ENCODE results near the gene TRPM3.

TRPM3 gene

GRCh38 chr9:70491426-70492318 is 629.7 kb downstream of the TRPM3 start:
- TF ChIP-seq CTCF (IDR thresholded peaks at IDR 0.05; ENCODE audit: low read depth, low read length, missing control alignments), result no peak
- in situ Hi-C loops (cut with HindIII; ENCODE audit: low pct_ligation_motif_present, low sequenced_read_pairs), result no loop called here
- no peak for DNase-seq
- Histone ChIP-seq H3K36me3 (replicated peaks) (no peaks in the 10 kb centered on the region), H3K27me3 (replicated peaks) (no peaks in the 10 kb centered on the region), H3K4me3 (ENCODE audit: low read depth, low read length) (no peak overlapping the region), H3K27ac (no peak overlapping the region)

- Histone ChIP-seq H3K36me3 (replicated peaks) (no peaks in the 10 kb centered on the region), H3K27me3 (replicated peaks) (no peaks in the 10 kb centered on the region), H3K4me3 (ENCODE audit: low read depth, low read length) (no peak overlapping the region), H3K27ac (no peak overlapping the region)
- in situ Hi-C loops (cut with HindIII; ENCODE audit: low pct_ligation_motif_present, low sequenced_read_pairs), result no loop called here
- TF ChIP-seq CTCF (IDR thresholded peaks at IDR 0.05; ENCODE audit: low read depth, low read length, missing control alignments), result no peak
- no peak for DNase-seq
These were observed 630.9 kb downstream of the TRPM3 start for GRCh38 chr9:70490478-70490877.

- in situ Hi-C loops (cut with HindIII; ENCODE audit: low pct_ligation_motif_present, low sequenced_read_pairs), result no loop called here
- no peak for DNase-seq
- H3K36me3 ChIP-seq (replicated peaks), result no peaks in the 10 kb centered on the region
These were observed 632.7 kb downstream of the TRPM3 start for GRCh38 chr9:70488793-70489105.

GRCh38 chr9:70488098-70488792 is 633.2 kb downstream of the TRPM3 start:
- H3K27me3 ChIP-seq (replicated peaks), result no peaks in the 10 kb centered on the region
- H3K36me3 ChIP-seq (replicated peaks), result no peaks in the 10 kb centered on the region
- no peak for TF ChIP-seq CTCF (IDR thresholded peaks at IDR 0.05; ENCODE audit: low read depth, low read length, missing control alignments)
- no peak overlapping the region for H3K27ac ChIP-seq
- no peak overlapping the region for H3K4me3 ChIP-seq (ENCODE audit: low read depth, low read length)
- in situ Hi-C loops (cut with HindIII; ENCODE audit: low pct_ligation_motif_present, low sequenced_read_pairs), result no loop called here
- DNase-seq, result no peak

More at GRCh38 chr9:70488793-70489105, 632.7 kb downstream of the TRPM3 start:
- no peak for TF ChIP-seq CTCF (IDR thresholded peaks at IDR 0.05; ENCODE audit: low read depth, low read length, missing control alignments)
- Histone ChIP-seq H3K27me3 (replicated peaks) (no peaks in the 10 kb centered on the region), H3K4me3 (ENCODE audit: low read depth, low read length) (no peak overlapping the region), H3K27ac (no peak overlapping the region)

- in situ Hi-C loops (cut with HindIII; ENCODE audit: low pct_ligation_motif_present, low sequenced_read_pairs), result no loop called here
- no peak overlapping the region for H3K27ac ChIP-seq
These were observed 635.3 kb downstream of the TRPM3 start for GRCh38 chr9:70486127-70486526.

More at GRCh38 chr9:70486127-70486526, 635.3 kb downstream of the TRPM3 start:
- Histone ChIP-seq H3K4me3 (ENCODE audit: low read depth, low read length) (no peak overlapping the region), H3K27me3 (replicated peaks) (no peaks in the 10 kb centered on the region), H3K36me3 (replicated peaks) (no peaks in the 10 kb centered on the region)
- no peak for DNase-seq
- TF ChIP-seq CTCF (IDR thresholded peaks at IDR 0.05; ENCODE audit: low read depth, low read length, missing control alignments), result no peak
